Left lung (tissue), 10 donors: ENCODE measurements around the gene ZNFX1. TPM values are rescaled to one million over a fixed set of nuclear protein-coding genes. Genes with fewer than 3 reads are reported as not detected.

Experiments used
- ATAC-seq: fragments of 200-7000 bp; cut with Tn5 transposase; one replicate; pipeline ENCODE4 v1.9.1; 2020; ENCODE audit warnings: moderate library complexity
- DNase-seq, 4 donors: peaks; one replicate each; pipeline ENCODE4 v3.0.0-alpha.2; 2013 to 2020
- H3K27ac ChIP-seq, 2 donors: fragments of 200-600 bp; sonication (generic) in 1 of 2; one replicate each; pipeline versions ENCODE4 v1.5.0 to v1.8.0; 2020 to 2021
- H3K27me3 ChIP-seq, 2 donors: fragments of 200-600 bp; sonication (generic) in 1 of 2; one replicate each; pipeline versions ENCODE4 v1.5.0 to v1.8.0; 2020 to 2021
- H3K36me3 ChIP-seq, 2 donors: fragments of 200-600 bp; sonication (generic) in 1 of 2; one replicate each; pipeline versions ENCODE4 v1.5.0 to v1.8.0; 2020 to 2021
- H3K4me1 ChIP-seq, 2 donors: fragments of 200-600 bp; one replicate each; pipeline ENCODE4 v1.8.0; 2021
- H3K4me3 ChIP-seq, 2 donors: fragments of 200-600 bp; sonication (generic) in 1 of 2; one replicate each; pipeline versions ENCODE4 v1.5.0 to v1.8.0; 2020 to 2021; ENCODE audit warnings: mild to moderate bottlenecking in 1 of 2
- H3K9me3 ChIP-seq, 2 donors: fragments of 200-600 bp; sonication (generic) in 1 of 2; one replicate each; pipeline versions ENCODE4 v1.5.0 to v1.8.0; 2020 to 2021
- CTCF ChIP-seq, 2 donors: fragments of 200-600 bp; sonication (generic) in 1 of 2; IDR thresholded peaks; one replicate each; pipeline versions ENCODE4 v1.5.0 to v1.8.0; 2021; ENCODE audit warnings: antibody characterized with exemption in 2 of 2
- intact Hi-C, 2 donors: fragments of 100-400 bp; cut with DNase I; formaldehyde crosslinking; loops; one replicate each; pipeline versions ENCODE4 v1.11.2 to v1.14.2; 2022
- polyA plus RNA-seq, 6 donors: library from polyadenylated mRNA; unstranded; fragments of 120-200 nt; gene quantifications; one replicate each; pipeline ENCODE4 v1.2.1, GENCODE V29; 2013; ENCODE audit not compliant: insufficient read length in 6 of 6
- total RNA-seq, 2 donors: library from RNA; stranded (reverse); fragmentation: NEBNext Ultra II Directional; extraction: Animal tissue kit (Norgen Biotek cat#: 25700); gene quantifications; one replicate each; pipeline ENCODE4 v1.2.1, GENCODE V29; 2021
- donor health status: DM: no; HTN: yes; CAD: no.
- donor health status: DM: no; HTN: no; CAD: no.

ZNFX1 gene
- total and polyA plus RNA-seq, 8 donors, result 15.5 to 41.0 (median 16.6) TPM

- Histone ChIP-seq H3K36me3 (peaks cover 0 to 100% of the 10 kb centered on the region in 2 donors), H3K27ac (no peak overlapping the region), H3K27me3 (no peaks in the 10 kb centered on the region), H3K4me1 (peaks cover 0 to 15% of the 10 kb centered on the region in 2 donors), H3K4me3 (no peak overlapping the region), H3K9me3 (no peaks in the 10 kb centered on the region)
- ATAC-seq, result peak; percentile 86
- peak; percentile 49 to 55 for TF ChIP-seq CTCF (IDR thresholded peaks at IDR 0.05)
- intact Hi-C loops, result loop anchor here in 1 of 2 donors (10.0 kb wide), 1 partner anchor 79 kb away; no protein-coding TSS in a partner anchor
- DNase-seq, result peak in 2 of 4 donors; percentile 11 to 46
Observed at GRCh38 chr20:49245921-49246740, 31.7 kb downstream of the ZNFX1 start.

- Histone ChIP-seq H3K4me1 (no peaks in the 10 kb centered on the region), H3K36me3 (peaks cover 8 to 100% of the 10 kb centered on the region in 2 donors), H3K9me3 (no peaks in the 10 kb centered on the region), H3K4me3 (no peak overlapping the region), H3K27me3 (no peaks in the 10 kb centered on the region), H3K27ac (no peak overlapping the region)
- TF ChIP-seq CTCF (IDR thresholded peaks at IDR 0.05), result no peak
- intact Hi-C loops, result no loop called here
- DNase-seq (no peak), ATAC-seq (no peak)
Observed at GRCh38 chr20:49237531-49237930, 40.3 kb downstream of the ZNFX1 start.

GRCh38 chr20:49236301-49236700 is 41.6 kb downstream of the ZNFX1 start:
- Histone ChIP-seq H3K4me1 (no peaks in the 10 kb centered on the region), H3K4me3 (no peak overlapping the region), H3K36me3 (peaks cover 8 to 100% of the 10 kb centered on the region in 2 donors), H3K27ac (no peak overlapping the region), H3K9me3 (no peaks in the 10 kb centered on the region), H3K27me3 (no peaks in the 10 kb centered on the region)
- intact Hi-C loops, result no loop called here
- DNase-seq (no peak), ATAC-seq (no peak)
- TF ChIP-seq CTCF (IDR thresholded peaks at IDR 0.05), result no peak

GRCh38 chr20:49234831-49235230 is 43.0 kb downstream of the ZNFX1 start:
- Histone ChIP-seq H3K36me3 (peaks cover 4 to 100% of the 10 kb centered on the region in 2 donors), H3K9me3 (no peaks in the 10 kb centered on the region), H3K4me3 (no peak overlapping the region), H3K27ac (no peak overlapping the region), H3K27me3 (no peaks in the 10 kb centered on the region), H3K4me1 (peaks cover 0 to 12% of the 10 kb centered on the region in 2 donors)
- no peak for DNase-seq
- no peak for TF ChIP-seq CTCF (IDR thresholded peaks at IDR 0.05)
- intact Hi-C loops, result no loop called here
- ATAC-seq, result no peak

GRCh38 chr20:49233226-49233625 is 44.6 kb downstream of the ZNFX1 start:
- Histone ChIP-seq H3K4me3 (no peak overlapping the region), H3K9me3 (no peaks in the 10 kb centered on the region), H3K36me3 (peaks cover 4 to 100% of the 10 kb centered on the region in 2 donors), H3K27ac (no peak overlapping the region), H3K4me1 (peaks cover 0 to 13% of the 10 kb centered on the region in 2 donors), H3K27me3 (no peaks in the 10 kb centered on the region)
- no peak for DNase-seq
- intact Hi-C loops, result no loop called here
- no peak for ATAC-seq
- TF ChIP-seq CTCF (IDR thresholded peaks at IDR 0.05), result no peak
